ENCODE results near the gene ENAH. TPM values are rescaled to one million over a fixed set of nuclear protein-coding genes. Genes with fewer than 3 reads are reported as not detected.

Gene ENAH
- total and polyA plus RNA-seq, 2 experiments from 2014 or later = 109 to 184 TPM

DNA sequence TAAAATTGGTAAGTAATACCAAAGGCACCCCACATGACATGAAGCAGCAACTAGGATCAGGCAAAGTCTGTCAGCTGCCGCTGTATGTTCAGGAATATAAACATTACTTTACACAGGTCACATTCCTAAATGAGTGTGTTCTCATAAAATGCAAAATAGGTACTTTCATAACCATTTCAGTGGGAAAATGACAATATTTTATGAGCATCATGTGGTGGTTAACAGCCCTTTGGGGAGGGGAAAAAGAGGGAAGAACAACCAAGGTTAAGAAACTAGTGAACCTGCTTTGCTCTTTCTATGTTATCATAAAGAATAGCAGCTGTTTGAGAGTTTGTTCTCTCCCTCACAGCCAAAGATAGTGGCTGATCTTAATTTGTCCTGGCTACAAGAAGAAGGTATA, 119.7 kb downstream of the ENAH start:
- no peak overlapping the region for H3K4me3 Mint-ChIP-seq
- no peak overlapping the region for H2AFZ ChIP-seq
- H3K4me3 ChIP-seq = no peak overlapping the region
- H3K4me2 ChIP-seq = peak overlapping the region; percentile 20
- no peaks in the 10 kb centered on the region for H3K36me3 Mint-ChIP-seq (ENCODE audit: low read depth)
- peaks cover 56% of the 10 kb centered on the region for H3K4me1 Mint-ChIP-seq
- no peaks in the 10 kb centered on the region for H3K9me3 Mint-ChIP-seq
- peaks cover 66% of the 10 kb centered on the region for H3K4me1 ChIP-seq (ENCODE audit: insufficient read depth)
- peak overlapping the region; percentile 1; the same call in 1 of the 2 replicates for H3K27ac Mint-ChIP-seq
- no peak overlapping the region for H3K27ac ChIP-seq (ENCODE audit: low read depth)
- H3K36me3 ChIP-seq (ENCODE audit: insufficient read depth) = peaks cover 6% of the 10 kb centered on the region; the same call in 1 of the 2 replicates
- no peaks in the 10 kb centered on the region for H3K9me2 ChIP-seq (ENCODE audit: insufficient read depth)
- ATAC-seq = no peak
- H3K79me2 ChIP-seq (replicated peaks; ENCODE audit: insufficient read depth) = peaks cover 100% of the 10 kb centered on the region
- H3K27me3 ChIP-seq (ENCODE audit: insufficient read depth) = no peaks in the 10 kb centered on the region
- peaks cover 13% of the 10 kb centered on the region; the same call in 1 of the 2 replicates for H4K20me1 ChIP-seq (replicated peaks; ENCODE audit: insufficient read depth)
- DNase-seq (ENCODE audit: low spot score) = no peak
- no peaks in the 10 kb centered on the region for H3F3A ChIP-seq (replicated peaks; ENCODE audit: low read depth)
- TF ChIP-seq EZH2phosphoT487 (IDR thresholded peaks at IDR 0.05; ENCODE audit: unreplicated experiment) (no peak), POLR2AphosphoS5 (IDR thresholded peaks at IDR 0.05; ENCODE audit: low read depth) (no peak), NANOG (IDR thresholded peaks at IDR 0.05; ENCODE audit: borderline replicate concordance) (no peak)
- no peaks in the 10 kb centered on the region for H3K27me3 Mint-ChIP-seq (ENCODE audit: insufficient read depth, low read depth, poor library complexity)

GRCh38 chr1:225532240-225532944, 120.5 kb downstream of the ENAH start:
- DNase-seq (ENCODE audit: low spot score) (no peak), ATAC-seq (no peak)
- H3K27me3 ChIP-seq (ENCODE audit: insufficient read depth) = no peaks in the 10 kb centered on the region
- peak overlapping the region; percentile 20 for H3K4me2 ChIP-seq
- H4K20me1 ChIP-seq (replicated peaks; ENCODE audit: insufficient read depth) = 0 out of 2 replicates have a peak, but pooled peaks cover 6% of the 10 kb centered on the region
- H3K4me3 ChIP-seq = no peak overlapping the region
- peak overlapping the region; percentile 38; the same call in 1 of the 3 replicates for H3K4me3 Mint-ChIP-seq
- H2AFZ ChIP-seq = no peak overlapping the region
- H3K27me3 Mint-ChIP-seq (ENCODE audit: insufficient read depth, low read depth, poor library complexity) = no peaks in the 10 kb centered on the region
- no peak overlapping the region for H3K27ac ChIP-seq (ENCODE audit: low read depth)
- peak overlapping the region; percentile 49; the same call in 1 of the 2 replicates for H3K27ac Mint-ChIP-seq
- H3K9me2 ChIP-seq (ENCODE audit: insufficient read depth) = no peaks in the 10 kb centered on the region
- peaks cover 66% of the 10 kb centered on the region for H3K4me1 ChIP-seq (ENCODE audit: insufficient read depth)
- peaks cover 100% of the 10 kb centered on the region for H3K79me2 ChIP-seq (replicated peaks; ENCODE audit: insufficient read depth)
- H3K36me3 Mint-ChIP-seq (ENCODE audit: low read depth) = no peaks in the 10 kb centered on the region
- peaks cover 6% of the 10 kb centered on the region; the same call in 1 of the 2 replicates for H3K36me3 ChIP-seq (ENCODE audit: insufficient read depth)
- H3F3A ChIP-seq (replicated peaks; ENCODE audit: low read depth) = no peaks in the 10 kb centered on the region
- peaks cover 52% of the 10 kb centered on the region for H3K4me1 Mint-ChIP-seq
- H3K9me3 Mint-ChIP-seq = no peaks in the 10 kb centered on the region
- no peak for TF ChIP-seq STAT1 (IDR thresholded peaks at IDR 0.05; ENCODE audit: unreplicated experiment)
- no peak for TF ChIP-seq JUNB (IDR thresholded peaks at IDR 0.05; ENCODE audit: unreplicated experiment)

- Mint-ChIP-seq H3K27ac (no peak overlapping the region), H3K4me1 (peaks cover 51% of the 10 kb centered on the region), H3K36me3 (ENCODE audit: low read depth) (no peaks in the 10 kb centered on the region), H3K4me3 (no peak overlapping the region), H3K9me3 (no peaks in the 10 kb centered on the region; the same call in 2 of the 3 replicates), H3K27me3 (ENCODE audit: insufficient read depth, low read depth, poor library complexity) (peaks cover 9% of the 10 kb centered on the region)
- DNase-seq (ENCODE audit: low spot score) (no peak), ATAC-seq (no peak)
- Histone ChIP-seq H3F3A (replicated peaks; ENCODE audit: low read depth) (no peaks in the 10 kb centered on the region), H3K4me2 (no peak overlapping the region), H3K79me2 (replicated peaks; ENCODE audit: insufficient read depth) (peaks cover 100% of the 10 kb centered on the region), H3K4me3 (no peak overlapping the region), H4K20me1 (replicated peaks; ENCODE audit: insufficient read depth) (peaks cover 11% of the 10 kb centered on the region), H3K27me3 (ENCODE audit: insufficient read depth) (no peaks in the 10 kb centered on the region), H3K36me3 (ENCODE audit: insufficient read depth) (peaks cover 6% of the 10 kb centered on the region; the same call in 1 of the 2 replicates), H3K9me2 (ENCODE audit: insufficient read depth) (no peaks in the 10 kb centered on the region), H3K4me1 (ENCODE audit: insufficient read depth) (peaks cover 59% of the 10 kb centered on the region), H2AFZ (no peak overlapping the region), H3K27ac (ENCODE audit: low read depth) (no peak overlapping the region)
- TF ChIP-seq REST (IDR thresholded peaks at IDR 0.05; ENCODE audit: unreplicated experiment) = no peak
- TF ChIP-seq ETS1 (IDR thresholded peaks at IDR 0.05) = no peak
Observed at GRCh38 chr1:225529726-225530125, 123.2 kb downstream of the ENAH start.
